Activated CD4-positive, alpha-beta T cell treated with anti-CD3 and anti-CD28 coated beads for 36 hours (primary cell): ENCODE measurements around the gene CABP7. TPM values are rescaled to one million over a fixed set of nuclear protein-coding genes. Genes with fewer than 3 reads are reported as not detected.

Experiments
- ATAC-seq: fragments of 200-7000 bp; cut with Tn5 transposase; one replicate; pipeline ENCODE4 v1.10.0; 2021; ENCODE audit warnings: mild to moderate bottlenecking, moderate library complexity
- CTCF ChIA-PET: fragments of 350-600 bp; sonication (Branson Sonifier 250); formaldehyde crosslinking; loops from one replicate; lab custom pipeline; 2021; ENCODE audit warnings: antibody characterized with exemption; lab: Charles Lee
- POLR2A ChIA-PET: fragments of 350-600 bp; sonication (Branson Sonifier 250); formaldehyde crosslinking; loops from one replicate; lab custom pipeline; 2021; ENCODE audit warnings: antibody characterized with exemption, inconsistent platforms; lab: Charles Lee
- DNase-seq: peaks from one replicate; pipeline ENCODE4 v3.0.0-alpha.2; 2020
- H3K27ac Mint-ChIP-seq: one replicate; pipeline ENCODE4 v1.8.0; 2021; ENCODE audit warnings: mixed read lengths
- H3K27me3 Mint-ChIP-seq: one replicate; pipeline ENCODE4 v1.8.0; 2021; ENCODE audit warnings: mixed read lengths
- H3K36me3 Mint-ChIP-seq: one replicate; pipeline ENCODE4 v1.8.0; 2021; ENCODE audit warnings: low read depth, mixed read lengths
- H3K4me1 Mint-ChIP-seq: one replicate; pipeline ENCODE4 v1.8.0; 2021; ENCODE audit warnings: mixed read lengths
- H3K4me3 Mint-ChIP-seq: one replicate; pipeline ENCODE4 v1.8.0; 2021; ENCODE audit warnings: mild to moderate bottlenecking, moderate library complexity, mixed read lengths
- H3K9me3 Mint-ChIP-seq: one replicate; pipeline ENCODE4 v1.8.0; 2021; ENCODE audit warnings: low read depth, mixed read lengths
- intact Hi-C, 2 experiments: fragments of 100-400 bp; cut with DNase I in 1 of 2; cut with micrococcal nuclease in 1 of 2; formaldehyde crosslinking; loops; one replicate each; pipeline versions ENCODE4 v1.14.2 to v1.15.1; 2022 to 2024; cut with DNase I, micrococcal nuclease
- total RNA-seq, 2 experiments: library from RNA; stranded (reverse); gene quantifications; one replicate each; pipeline ENCODE4 v1.2.3, GENCODE V29; 2021

The CABP7 gene
- total RNA-seq, 2 experiments from 2014 or later: not detected

- POLR2A ChIA-PET: no interaction called here
- CTCF ChIA-PET: interaction anchor here (0.7 kb wide), 1 partner anchor 46 kb away, joined by 3 read pairs; no protein-coding TSS in a partner anchor
- Mint-ChIP-seq H3K4me3 (no peak overlapping the region), H3K9me3 (no peaks in the 10 kb centered on the region), H3K4me1 (no peaks in the 10 kb centered on the region), H3K36me3 (peaks cover 2% of the 10 kb centered on the region), H3K27ac (no peak overlapping the region), H3K27me3 (no peaks in the 10 kb centered on the region)
- ATAC-seq (no peak), DNase-seq (no peak)
- intact Hi-C loops: no loop called here
These were observed 17.7 kb downstream of the CABP7 start for GRCh38 chr22:29737251-29738117.

DNA sequence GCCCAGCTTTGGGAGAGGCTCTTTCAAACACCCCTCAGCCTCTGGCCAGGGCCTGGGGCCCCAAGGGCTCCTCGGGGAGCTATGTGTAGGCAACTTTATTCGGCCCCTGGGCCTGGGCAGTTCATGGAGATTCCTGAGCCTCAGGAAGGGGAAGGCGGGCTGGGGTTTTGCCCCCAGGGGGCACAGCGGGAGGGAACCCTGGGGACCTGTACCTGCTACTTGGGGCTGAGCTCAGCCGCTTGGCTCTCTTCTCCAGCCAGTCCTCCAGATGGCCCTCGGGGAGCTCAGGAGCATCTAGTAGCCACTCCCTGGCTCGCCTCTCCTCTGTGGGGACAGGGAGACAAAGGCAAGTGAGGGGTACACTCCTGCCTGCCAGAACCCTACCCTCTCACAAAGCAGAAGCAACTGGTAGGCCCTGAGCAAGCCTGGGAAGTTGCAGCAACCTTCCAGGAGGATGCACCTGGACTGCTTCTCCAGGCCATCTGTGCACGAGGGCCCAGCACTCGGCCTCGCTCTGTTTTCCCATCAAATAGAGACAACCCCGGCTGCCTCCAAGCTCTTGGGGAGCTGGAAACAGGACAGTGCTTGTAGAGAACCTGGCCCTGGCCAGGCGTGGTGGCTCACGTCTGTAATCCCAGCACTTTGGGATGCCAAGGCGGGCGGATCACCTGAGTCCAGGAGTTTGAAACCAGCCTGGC is 18.5 kb downstream of the CABP7 start:
- ChIA-PET POLR2A (no interaction called here), CTCF (interaction anchor here (0.6 to 0.7 kb wide), 2 partner anchors 47 to 102 kb away, joined by 3 read pairs; no protein-coding TSS in a partner anchor)
- Mint-ChIP-seq H3K4me1 (no peaks in the 10 kb centered on the region), H3K36me3 (peaks cover 3% of the 10 kb centered on the region), H3K27me3 (no peaks in the 10 kb centered on the region), H3K27ac (no peak overlapping the region), H3K4me3 (no peak overlapping the region), H3K9me3 (no peaks in the 10 kb centered on the region)
- DNase-seq (no peak), ATAC-seq (no peak)
- intact Hi-C loops: no loop called here

GRCh38 chr22:29739346-29739875 is 19.6 kb downstream of the CABP7 start:
- peaks cover 3% of the 10 kb centered on the region for H3K36me3 Mint-ChIP-seq
- H3K27me3 Mint-ChIP-seq: no peaks in the 10 kb centered on the region
- DNase-seq (no peak), ATAC-seq (no peak)
- H3K4me1 Mint-ChIP-seq: no peaks in the 10 kb centered on the region
- ChIA-PET CTCF (no interaction called here), POLR2A (no interaction called here)
- no peak overlapping the region for H3K4me3 Mint-ChIP-seq
- intact Hi-C loops: no loop called here
- no peak overlapping the region for H3K27ac Mint-ChIP-seq
- no peaks in the 10 kb centered on the region for H3K9me3 Mint-ChIP-seq

DNA sequence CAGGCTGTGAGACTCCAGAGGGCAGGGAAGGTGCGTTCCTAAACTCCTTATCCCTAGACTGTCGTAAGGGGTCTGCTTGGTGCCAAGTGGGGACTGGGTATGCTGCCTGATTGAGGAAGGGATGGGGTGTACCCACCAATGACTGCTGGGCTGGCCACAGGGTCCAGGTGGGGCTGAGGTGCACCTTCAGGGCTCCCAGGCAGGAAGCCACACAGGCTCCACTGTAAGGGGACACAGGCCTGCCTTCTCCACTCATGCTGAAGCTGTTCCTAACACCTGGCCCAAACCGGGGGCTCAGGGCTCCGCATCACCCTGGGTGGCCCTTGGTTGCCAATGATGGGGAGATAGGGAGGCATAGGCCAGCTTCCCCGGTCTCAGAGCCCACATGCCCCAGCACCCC is 20.4 kb downstream of the CABP7 start:
- POLR2A ChIA-PET: no interaction called here

GRCh38 chr22:29741926-29742325 is 22.1 kb downstream of the CABP7 start:
- DNase-seq (no peak), ATAC-seq (no peak)
- Mint-ChIP-seq H3K27me3 (no peaks in the 10 kb centered on the region), H3K4me1 (no peaks in the 10 kb centered on the region), H3K4me3 (no peak overlapping the region), H3K9me3 (no peaks in the 10 kb centered on the region), H3K27ac (no peak overlapping the region), H3K36me3 (peaks cover 5% of the 10 kb centered on the region)
- CTCF ChIA-PET: interaction anchor here (0.6 kb wide), 4 partner anchors 41 to 575 kb away, joined by 3 read pairs; no protein-coding TSS in a partner anchor
- POLR2A ChIA-PET: no interaction called here
- intact Hi-C loops: no loop called here

More for the DNA sequence above, 20.4 kb downstream of the CABP7 start:
- H3K9me3 Mint-ChIP-seq: no peaks in the 10 kb centered on the region
- ATAC-seq (no peak), DNase-seq (no peak)
- no peaks in the 10 kb centered on the region for H3K27me3 Mint-ChIP-seq
- no peak overlapping the region for H3K4me3 Mint-ChIP-seq
- intact Hi-C loops: no loop called here
- no peaks in the 10 kb centered on the region for H3K4me1 Mint-ChIP-seq
- H3K27ac Mint-ChIP-seq: no peak overlapping the region
- CTCF ChIA-PET: no interaction called here
- peaks cover 3% of the 10 kb centered on the region for H3K36me3 Mint-ChIP-seq

DNA sequence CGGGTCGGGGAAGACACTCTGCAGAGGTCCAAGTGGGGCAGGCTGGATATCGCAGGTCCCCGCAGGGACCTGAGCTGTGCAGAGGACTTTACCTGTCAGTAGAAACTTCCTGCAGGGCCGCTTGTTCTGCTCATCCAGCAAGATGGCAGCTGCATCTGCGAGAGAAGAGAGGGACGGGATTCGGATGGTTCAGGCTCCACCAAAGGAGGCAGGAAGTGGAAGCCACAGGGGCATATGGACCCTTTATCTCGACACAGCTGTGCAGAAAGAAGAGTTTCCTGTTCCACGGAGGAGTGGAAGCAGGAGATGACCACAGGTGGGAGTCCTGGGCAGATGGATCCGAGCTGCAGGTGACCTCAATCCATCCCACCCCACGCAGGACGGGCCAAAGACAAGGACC is 22.5 kb downstream of the CABP7 start:
- H3K36me3 Mint-ChIP-seq: peaks cover 5% of the 10 kb centered on the region
- intact Hi-C loops: no loop called here
- ChIA-PET POLR2A (no interaction called here), CTCF (interaction anchor here (0.6 kb wide), 2 partner anchors 42 to 575 kb away, joined by 3 read pairs; no protein-coding TSS in a partner anchor)
- no peak for ATAC-seq
- H3K9me3 Mint-ChIP-seq: no peaks in the 10 kb centered on the region
- no peaks in the 10 kb centered on the region for H3K4me1 Mint-ChIP-seq
- H3K4me3 Mint-ChIP-seq: no peak overlapping the region
- no peak overlapping the region for H3K27ac Mint-ChIP-seq
- H3K27me3 Mint-ChIP-seq: no peaks in the 10 kb centered on the region
- DNase-seq: no peak

- Mint-ChIP-seq H3K27ac (no peak overlapping the region), H3K36me3 (peaks cover 8% of the 10 kb centered on the region), H3K27me3 (no peaks in the 10 kb centered on the region), H3K4me3 (no peak overlapping the region), H3K9me3 (no peaks in the 10 kb centered on the region), H3K4me1 (no peaks in the 10 kb centered on the region)
- DNase-seq (no peak), ATAC-seq (no peak)
- CTCF ChIA-PET: interaction anchor here (1.6 kb wide), 1 partner anchor 31 kb away, joined by 3 read pairs; no protein-coding TSS in a partner anchor
- intact Hi-C loops: no loop called here
- POLR2A ChIA-PET: no interaction called here
These were observed 25.1 kb downstream of the CABP7 start for GRCh38 chr22:29744902-29745301.

- POLR2A ChIA-PET: no interaction called here
- peaks cover 14% of the 10 kb centered on the region for H3K36me3 Mint-ChIP-seq
These were observed 28.0 kb downstream of the CABP7 start for GRCh38 chr22:29747832-29748231.

GRCh38 chr22:29748248-29748893 is 28.6 kb downstream of the CABP7 start:
- no peak overlapping the region for H3K4me3 Mint-ChIP-seq
- ATAC-seq (no peak), DNase-seq (no peak)
- POLR2A ChIA-PET: no interaction called here
- CTCF ChIA-PET: interaction anchor here (0.6 kb wide), 1 partner anchor 17 kb away, joined by 3 read pairs; no protein-coding TSS in a partner anchor
- no peak overlapping the region for H3K27ac Mint-ChIP-seq
- H3K9me3 Mint-ChIP-seq: no peaks in the 10 kb centered on the region
- no peaks in the 10 kb centered on the region for H3K27me3 Mint-ChIP-seq
- peaks cover 14% of the 10 kb centered on the region for H3K36me3 Mint-ChIP-seq
- peaks cover 6% of the 10 kb centered on the region for H3K4me1 Mint-ChIP-seq
- intact Hi-C loops: no loop called here

More at GRCh38 chr22:29747832-29748231, 28.0 kb downstream of the CABP7 start:
- CTCF ChIA-PET: interaction anchor here (0.6 kb wide), 1 partner anchor 17 kb away, joined by 3 read pairs; no protein-coding TSS in a partner anchor
- DNase-seq (no peak), ATAC-seq (no peak)
- no peaks in the 10 kb centered on the region for H3K27me3 Mint-ChIP-seq
- H3K4me1 Mint-ChIP-seq: peaks cover 6% of the 10 kb centered on the region
- H3K9me3 Mint-ChIP-seq: no peaks in the 10 kb centered on the region
- no peak overlapping the region for H3K4me3 Mint-ChIP-seq
- intact Hi-C loops: no loop called here
- no peak overlapping the region for H3K27ac Mint-ChIP-seq

GRCh38 chr22:29750029-29750428 is 30.2 kb downstream of the CABP7 start:
- ATAC-seq (no peak), DNase-seq (no peak)
- peaks cover 6% of the 10 kb centered on the region for H3K4me1 Mint-ChIP-seq
- H3K9me3 Mint-ChIP-seq: no peaks in the 10 kb centered on the region
- no peaks in the 10 kb centered on the region for H3K27me3 Mint-ChIP-seq
- intact Hi-C loops: no loop called here
- no peak overlapping the region for H3K4me3 Mint-ChIP-seq
- ChIA-PET POLR2A (no interaction called here), CTCF (no interaction called here)
- no peak overlapping the region for H3K27ac Mint-ChIP-seq
- peaks cover 14% of the 10 kb centered on the region for H3K36me3 Mint-ChIP-seq
